Endothelial cell of hepatic sinusoid (primary cell): ENCODE measurements around the gene KIRREL3.

Source experiments
- in situ Hi-C: cut with HindIII; loops from 2 replicates; pipeline ENCODE4 v1.10.0; 2017; ENCODE audit warnings: low sequenced_read_pairs

Gene KIRREL3

GRCh38 chr11:126591966-126592489, 408.5 kb downstream of the KIRREL3 start:
- in situ Hi-C loops = no loop called here

- in situ Hi-C loops = no loop called here
Observed at GRCh38 chr11:126589492-126589803, 411.1 kb downstream of the KIRREL3 start.

- in situ Hi-C loops = no loop called here
Observed at GRCh38 chr11:126588630-126589491, 411.7 kb downstream of the KIRREL3 start.

DNA sequence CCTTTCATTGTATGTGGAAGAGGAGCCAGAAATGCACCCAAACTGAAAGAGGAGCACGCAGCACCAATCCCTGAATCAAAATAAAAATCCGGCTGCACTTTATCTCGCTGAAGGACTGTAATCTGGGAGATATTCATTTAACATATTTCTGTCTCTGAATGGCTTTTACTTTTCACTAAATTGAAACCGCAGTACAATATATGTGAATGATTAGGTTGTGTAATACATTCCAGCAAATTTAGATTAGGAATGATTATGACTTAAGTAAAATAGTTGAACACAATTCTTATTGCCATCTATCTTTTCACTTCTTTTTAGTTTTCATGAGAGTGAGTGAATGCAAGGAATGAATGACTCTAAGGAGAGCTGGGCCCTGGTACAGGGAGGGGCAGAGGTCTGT, 413.0 kb downstream of the KIRREL3 start:
- in situ Hi-C loops = no loop called here

- in situ Hi-C loops = no loop called here
Observed at GRCh38 chr11:126585774-126586491, 414.6 kb downstream of the KIRREL3 start.

- in situ Hi-C loops = no loop called here
Observed at GRCh38 chr11:126585388-126585773, 415.2 kb downstream of the KIRREL3 start.

GRCh38 chr11:126583594-126584427, 416.8 kb downstream of the KIRREL3 start:
- in situ Hi-C loops = no loop called here

GRCh38 chr11:126583101-126583500, 417.5 kb downstream of the KIRREL3 start:
- in situ Hi-C loops = no loop called here

GRCh38 chr11:126581871-126582648, 418.5 kb downstream of the KIRREL3 start:
- in situ Hi-C loops = no loop called here

GRCh38 chr11:126578426-126578825, 422.1 kb downstream of the KIRREL3 start:
- in situ Hi-C loops = no loop called here

DNA sequence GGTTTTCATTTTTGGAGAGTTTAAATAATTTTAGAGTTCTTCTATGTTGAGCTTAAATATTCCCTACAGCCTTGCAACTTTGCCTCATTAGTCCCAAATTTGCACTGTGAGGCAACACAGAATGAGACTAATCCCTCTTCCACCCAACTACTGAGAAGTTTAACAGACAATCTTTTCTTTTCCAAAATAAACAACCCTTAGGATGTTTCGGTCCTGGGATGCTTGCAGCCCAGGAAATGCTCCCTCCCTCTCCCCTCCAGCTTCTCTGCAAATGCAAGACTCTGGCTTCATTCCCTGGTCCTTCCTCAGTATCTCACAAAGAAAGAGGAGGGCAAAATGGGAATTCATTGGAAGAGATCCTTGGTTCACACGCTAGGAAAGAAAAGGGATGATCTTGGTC, 422.5 kb downstream of the KIRREL3 start:
- in situ Hi-C loops = no loop called here

GRCh38 chr11:126575849-126576248, 424.7 kb downstream of the KIRREL3 start:
- in situ Hi-C loops = no loop called here

- in situ Hi-C loops = no loop called here
Observed at GRCh38 chr11:126573325-126573978, 427.1 kb downstream of the KIRREL3 start.

DNA sequence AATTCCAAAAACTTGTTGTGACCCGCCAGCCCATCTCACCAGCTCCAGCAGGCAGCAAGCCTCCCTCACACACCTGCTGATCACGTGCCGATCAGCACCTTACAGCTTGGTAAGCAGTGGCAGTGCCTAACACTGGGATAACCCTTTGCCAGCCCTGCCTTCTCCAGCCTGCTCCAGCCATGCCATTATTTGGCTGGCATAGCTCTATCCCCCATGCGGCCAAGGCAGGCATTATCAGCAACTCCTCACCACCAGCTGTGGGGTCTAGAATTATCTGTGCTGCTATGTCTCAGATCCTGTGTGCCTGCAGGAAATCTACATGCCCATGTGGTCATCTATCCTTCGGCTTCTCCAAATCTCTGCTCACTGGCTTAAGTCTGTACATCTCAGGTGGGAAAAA, 430.1 kb downstream of the KIRREL3 start:
- in situ Hi-C loops = no loop called here

DNA sequence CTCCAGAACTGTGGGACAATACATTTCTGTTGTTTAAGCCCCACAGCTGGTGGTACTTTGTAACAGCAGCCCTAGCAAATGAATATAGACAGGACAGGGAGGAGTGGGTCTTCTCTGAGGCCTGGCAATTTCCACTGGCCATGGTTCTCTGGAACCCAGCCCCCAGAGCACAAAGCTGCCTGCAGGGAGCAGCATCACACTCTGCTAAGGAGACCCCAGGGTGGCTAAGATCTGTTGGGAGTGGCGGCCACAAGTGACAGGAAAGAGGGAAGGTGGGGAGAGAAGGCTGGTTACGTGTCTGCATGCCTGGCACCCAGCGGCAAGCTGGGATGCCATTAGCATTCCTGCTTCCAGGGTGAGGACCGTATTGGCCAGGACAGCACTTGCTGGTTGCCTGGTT, 433.2 kb downstream of the KIRREL3 start:
- in situ Hi-C loops = no loop called here

DNA sequence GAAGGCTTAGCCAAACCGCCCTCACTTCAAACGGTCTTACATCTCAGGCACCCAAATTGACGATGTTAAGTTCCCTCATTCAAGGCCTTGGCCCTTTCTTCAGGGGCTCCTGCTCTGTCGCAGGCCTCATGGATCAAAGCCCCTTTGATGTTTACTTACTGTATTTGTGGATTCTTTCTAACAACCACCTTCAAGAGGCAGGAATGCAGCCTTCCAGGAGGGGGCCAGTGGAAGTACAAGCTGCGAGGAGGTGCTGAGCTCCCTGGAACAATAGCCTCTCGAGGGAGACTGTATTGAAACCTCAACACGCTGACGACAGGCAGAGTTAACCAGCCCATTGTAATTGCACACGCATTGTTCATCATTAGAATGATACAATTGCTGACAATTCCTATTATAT, 436.0 kb downstream of the KIRREL3 start:
- in situ Hi-C loops = no loop called here

DNA sequence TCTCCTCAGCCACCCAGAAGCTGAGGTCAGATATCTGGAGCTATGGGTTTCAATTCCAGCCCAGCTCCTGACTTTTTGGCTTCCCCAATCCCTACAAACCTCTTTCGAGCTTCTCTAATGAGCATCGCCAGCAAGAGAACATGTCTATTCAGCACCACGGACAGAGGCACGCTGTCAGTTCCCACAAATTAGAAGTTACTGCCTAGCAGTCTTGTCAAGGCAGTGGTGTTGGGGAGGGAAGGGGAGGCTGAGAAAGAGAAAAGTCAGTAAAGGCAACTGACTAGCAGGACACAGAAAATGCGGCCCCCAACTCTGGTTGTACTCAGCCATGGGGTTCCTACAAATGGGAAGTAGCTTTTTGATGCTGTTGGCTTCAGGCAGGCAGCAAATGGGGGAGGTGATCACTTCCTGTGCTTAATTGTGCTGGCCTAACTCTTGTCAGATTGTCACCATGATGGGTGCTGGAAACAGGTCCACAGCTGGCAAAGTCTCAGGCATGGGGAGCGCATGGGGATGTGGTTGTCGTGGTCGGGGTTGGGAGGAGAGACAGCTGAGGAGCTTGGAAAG, 439.2 kb downstream of the KIRREL3 start:
- in situ Hi-C loops = no loop called here

DNA sequence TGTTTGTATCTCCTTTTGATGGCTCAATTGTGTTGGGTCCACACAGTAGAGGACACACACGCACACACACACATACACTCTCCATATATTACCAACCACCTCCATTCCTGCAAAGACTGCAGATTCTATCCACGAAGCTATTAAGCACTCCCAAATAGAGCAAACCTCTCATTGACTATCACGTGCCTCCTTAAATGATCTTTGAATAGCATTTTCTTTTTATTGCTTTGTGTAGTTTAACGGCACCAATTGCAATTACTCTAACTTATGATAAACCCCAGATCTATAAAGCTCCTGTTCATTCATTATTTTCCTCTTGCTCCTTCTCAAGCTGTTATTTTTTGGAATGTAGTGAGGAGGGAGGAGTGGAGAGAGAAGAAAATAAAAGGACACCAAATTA, 440.3 kb downstream of the KIRREL3 start:
- in situ Hi-C loops = no loop called here
